ENCODE results near the gene PTPRJ.

The PTPRJ gene

GRCh38 chr11:47967577-47968525 is 12.5 kb upstream of the PTPRJ start:
- no peak for DNase-seq (ENCODE audit: low read depth)

- peak; percentile 82 for DNase-seq (ENCODE audit: low read depth)
Observed at GRCh38 chr11:47969401-47969800, 11.0 kb upstream of the PTPRJ start.

- no peak for DNase-seq (ENCODE audit: low read depth)
Observed at GRCh38 chr11:47971501-47971900, 8.9 kb upstream of the PTPRJ start.

- DNase-seq (ENCODE audit: low read depth) = no peak
Observed at GRCh38 chr11:47973173-47973572, 7.2 kb upstream of the PTPRJ start.

GRCh38 chr11:47976931-47977330 is 3.4 kb upstream of the PTPRJ start:
- DNase-seq (ENCODE audit: low read depth) = no peak

GRCh38 chr11:47977623-47978022 is 2.7 kb upstream of the PTPRJ start:
- peak; percentile 71 for DNase-seq (ENCODE audit: low read depth)

- DNase-seq (ENCODE audit: low read depth) = no peak
Observed at GRCh38 chr11:47979378-47980087, 826 bp upstream of the PTPRJ start.

- no peak for DNase-seq (ENCODE audit: low read depth)
Observed at GRCh38 chr11:47980907-47981621, 705 bp downstream of the PTPRJ start.

GRCh38 chr11:47981667-47982404 is 1.5 kb downstream of the PTPRJ start:
- DNase-seq (ENCODE audit: low read depth) = no peak

GRCh38 chr11:47982616-47983015 is 2.3 kb downstream of the PTPRJ start:
- DNase-seq (ENCODE audit: low read depth) = no peak

- DNase-seq (ENCODE audit: low read depth) = peak; percentile 59
Observed at GRCh38 chr11:47983464-47984397, 3.4 kb downstream of the PTPRJ start.

- DNase-seq (ENCODE audit: low read depth) = no peak
Observed at GRCh38 chr11:47986219-47986618, 5.9 kb downstream of the PTPRJ start.

- no peak for DNase-seq (ENCODE audit: low read depth)
Observed at GRCh38 chr11:47986742-47987141, 6.4 kb downstream of the PTPRJ start.

GRCh38 chr11:47987310-47987709 is 7.0 kb downstream of the PTPRJ start:
- no peak for DNase-seq (ENCODE audit: low read depth)

GRCh38 chr11:47987781-47988180 is 7.4 kb downstream of the PTPRJ start:
- no peak for DNase-seq (ENCODE audit: low read depth)

GRCh38 chr11:47989779-47990178 is 9.4 kb downstream of the PTPRJ start:
- no peak for DNase-seq (ENCODE audit: low read depth)

- no peak for DNase-seq (ENCODE audit: low read depth)
Observed at GRCh38 chr11:47991266-47991830, 11.0 kb downstream of the PTPRJ start.

- DNase-seq (ENCODE audit: low read depth) = no peak
Observed at GRCh38 chr11:47991894-47992293, 11.5 kb downstream of the PTPRJ start.

- peak; percentile 96 for DNase-seq (ENCODE audit: low read depth)
Observed at GRCh38 chr11:47992959-47993820, 12.8 kb downstream of the PTPRJ start.

All from amniotic epithelial cell (primary cell).